Activated naive CD8-positive, alpha-beta T cell (primary cell): Measurements from ENCODE around the gene MYOF.
"Not testable (repeated sequence)": the region's sequence is repeated elsewhere in the genome, so short reads cannot be mapped to it uniquely, and the experiment has no call there.

Experiments used
- H3K27ac Mint-ChIP-seq: one replicate; pipeline ENCODE4 v1.8.0; 2021; ENCODE audit warnings: mixed read lengths
- H3K27me3 Mint-ChIP-seq: one replicate; pipeline ENCODE4 v1.8.0; 2021; ENCODE audit warnings: mixed read lengths
- H3K36me3 Mint-ChIP-seq: one replicate; pipeline ENCODE4 v1.8.0; 2021; ENCODE audit warnings: mixed read lengths
- H3K4me1 Mint-ChIP-seq: one replicate; pipeline ENCODE4 v1.8.0; 2021; ENCODE audit warnings: low read depth, mixed read lengths
- H3K4me3 Mint-ChIP-seq: one replicate; pipeline ENCODE4 v1.8.0; 2021; ENCODE audit warnings: mild to moderate bottlenecking, mixed read lengths
- H3K9me3 Mint-ChIP-seq: one replicate; pipeline ENCODE4 v1.8.0; 2021; ENCODE audit warnings: low read depth, mixed read lengths

Gene MYOF

GRCh38 chr10:93454146-93454545, 28.0 kb downstream of the MYOF start:
- Mint-ChIP-seq H3K4me3 (no peak overlapping the region), H3K9me3 (no peaks in the 10 kb centered on the region), H3K4me1 (peaks cover 6% of the 10 kb centered on the region), H3K27ac (no peak overlapping the region), H3K36me3 (peaks cover 2% of the 10 kb centered on the region), H3K27me3 (no peaks in the 10 kb centered on the region)

GRCh38 chr10:93452143-93452542, 30.0 kb downstream of the MYOF start:
- Mint-ChIP-seq H3K27me3 (no peaks in the 10 kb centered on the region), H3K9me3 (no peaks in the 10 kb centered on the region), H3K4me1 (peaks cover 6% of the 10 kb centered on the region), H3K4me3 (no peak overlapping the region), H3K36me3 (peaks cover 4% of the 10 kb centered on the region), H3K27ac (no peak overlapping the region)

GRCh38 chr10:93451244-93451947, 30.7 kb downstream of the MYOF start:
- peaks cover 4% of the 10 kb centered on the region for H3K36me3 Mint-ChIP-seq
- no peak overlapping the region for H3K4me3 Mint-ChIP-seq
- no peaks in the 10 kb centered on the region for H3K27me3 Mint-ChIP-seq
- no peaks in the 10 kb centered on the region for H3K9me3 Mint-ChIP-seq
- peaks cover 6% of the 10 kb centered on the region for H3K4me1 Mint-ChIP-seq
- no peak overlapping the region for H3K27ac Mint-ChIP-seq

- H3K4me1 Mint-ChIP-seq = peaks cover 6% of the 10 kb centered on the region
- H3K36me3 Mint-ChIP-seq = peaks cover 4% of the 10 kb centered on the region
- no peaks in the 10 kb centered on the region for H3K9me3 Mint-ChIP-seq
- H3K27ac Mint-ChIP-seq = no peak overlapping the region
- H3K27me3 Mint-ChIP-seq = no peaks in the 10 kb centered on the region
- H3K4me3 Mint-ChIP-seq = no peak overlapping the region
These were observed 34.2 kb downstream of the MYOF start for GRCh38 chr10:93447970-93448369.

- Mint-ChIP-seq H3K9me3 (no peaks in the 10 kb centered on the region), H3K36me3 (peaks cover 4% of the 10 kb centered on the region), H3K4me3 (no peak overlapping the region), H3K27me3 (no peaks in the 10 kb centered on the region), H3K4me1 (peaks cover 2% of the 10 kb centered on the region), H3K27ac (no peak overlapping the region)
These were observed 35.1 kb downstream of the MYOF start for GRCh38 chr10:93447019-93447418.

GRCh38 chr10:93445978-93446720, 36.0 kb downstream of the MYOF start:
- Mint-ChIP-seq H3K27ac (no peak overlapping the region), H3K27me3 (no peaks in the 10 kb centered on the region), H3K36me3 (peaks cover 4% of the 10 kb centered on the region), H3K4me1 (no peaks in the 10 kb centered on the region), H3K9me3 (no peaks in the 10 kb centered on the region), H3K4me3 (no peak overlapping the region)

- Mint-ChIP-seq H3K9me3 (no peaks in the 10 kb centered on the region), H3K4me3 (no peak overlapping the region), H3K36me3 (peaks cover 4% of the 10 kb centered on the region), H3K27me3 (no peaks in the 10 kb centered on the region), H3K27ac (no peak overlapping the region), H3K4me1 (no peaks in the 10 kb centered on the region)
These were observed 36.8 kb downstream of the MYOF start for GRCh38 chr10:93445097-93445960.

- Mint-ChIP-seq H3K27me3 (no peaks in the 10 kb centered on the region), H3K9me3 (no peaks in the 10 kb centered on the region), H3K36me3 (peaks cover 2% of the 10 kb centered on the region), H3K4me3 (no peak overlapping the region), H3K4me1 (no peaks in the 10 kb centered on the region), H3K27ac (no peak overlapping the region)
These were observed 38.7 kb downstream of the MYOF start for GRCh38 chr10:93443481-93443880.

- not testable (repeated sequence) for H3K4me3 Mint-ChIP-seq, H3K27ac Mint-ChIP-seq, H3K27me3 Mint-ChIP-seq
These were observed 39.4 kb downstream of the MYOF start for GRCh38 chr10:93442721-93443120.

GRCh38 chr10:93440591-93441091, 41.5 kb downstream of the MYOF start:
- H3K9me3 Mint-ChIP-seq = no peaks in the 10 kb centered on the region
- no peaks in the 10 kb centered on the region for H3K36me3 Mint-ChIP-seq
- no peak overlapping the region for H3K4me3 Mint-ChIP-seq
- H3K4me1 Mint-ChIP-seq = no peaks in the 10 kb centered on the region
- no peak overlapping the region for H3K27ac Mint-ChIP-seq
- H3K27me3 Mint-ChIP-seq = no peaks in the 10 kb centered on the region

More at GRCh38 chr10:93442721-93443120, 39.4 kb downstream of the MYOF start:
- H3K36me3 Mint-ChIP-seq, H3K4me1 Mint-ChIP-seq, H3K9me3 Mint-ChIP-seq: not testable (repeated sequence)

GRCh38 chr10:93438613-93439253, 43.4 kb downstream of the MYOF start:
- no peaks in the 10 kb centered on the region for H3K9me3 Mint-ChIP-seq
- no peak overlapping the region for H3K27ac Mint-ChIP-seq
- H3K4me3 Mint-ChIP-seq = no peak overlapping the region
- H3K27me3 Mint-ChIP-seq = no peaks in the 10 kb centered on the region
- no peaks in the 10 kb centered on the region for H3K36me3 Mint-ChIP-seq
- H3K4me1 Mint-ChIP-seq = no peaks in the 10 kb centered on the region

- H3K27me3 Mint-ChIP-seq = no peaks in the 10 kb centered on the region
- H3K4me3 Mint-ChIP-seq = no peak overlapping the region
- no peak overlapping the region for H3K27ac Mint-ChIP-seq
- no peaks in the 10 kb centered on the region for H3K4me1 Mint-ChIP-seq
- no peaks in the 10 kb centered on the region for H3K36me3 Mint-ChIP-seq
- H3K9me3 Mint-ChIP-seq = no peaks in the 10 kb centered on the region
These were observed 44.1 kb downstream of the MYOF start for GRCh38 chr10:93437946-93438612.

GRCh38 chr10:93437086-93437945, 44.8 kb downstream of the MYOF start:
- no peaks in the 10 kb centered on the region for H3K9me3 Mint-ChIP-seq
- H3K27me3 Mint-ChIP-seq = no peaks in the 10 kb centered on the region
- H3K4me3 Mint-ChIP-seq = no peak overlapping the region
- no peaks in the 10 kb centered on the region for H3K36me3 Mint-ChIP-seq
- no peak overlapping the region for H3K27ac Mint-ChIP-seq
- H3K4me1 Mint-ChIP-seq = no peaks in the 10 kb centered on the region
